ENCODE measurements around the gene PHB1.
"Not testable (repeated sequence)": the region's sequence is repeated elsewhere in the genome, so short reads cannot be mapped to it uniquely, and the experiment has no call there.

The PHB1 gene

DNA sequence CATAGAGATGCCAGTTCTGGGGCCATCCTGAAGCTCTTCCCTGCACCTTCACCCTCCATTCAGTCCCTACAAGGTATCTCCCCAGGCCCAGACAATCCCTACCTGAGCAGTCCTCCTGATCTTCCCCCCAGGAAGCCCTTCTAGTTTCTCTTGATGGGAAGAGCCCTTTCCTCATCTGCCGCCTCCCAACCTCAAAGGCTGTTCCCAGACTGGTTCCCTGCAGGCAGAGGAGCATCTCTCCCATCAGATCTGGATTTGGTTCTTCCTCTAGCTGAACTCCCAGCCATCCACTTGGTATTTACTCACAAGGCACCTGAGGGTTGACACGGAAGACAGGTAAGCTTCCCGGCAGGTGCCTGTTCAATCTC lies 24.6 kb upstream of the PHB1 start:
- DNase-seq: no peak

DNA sequence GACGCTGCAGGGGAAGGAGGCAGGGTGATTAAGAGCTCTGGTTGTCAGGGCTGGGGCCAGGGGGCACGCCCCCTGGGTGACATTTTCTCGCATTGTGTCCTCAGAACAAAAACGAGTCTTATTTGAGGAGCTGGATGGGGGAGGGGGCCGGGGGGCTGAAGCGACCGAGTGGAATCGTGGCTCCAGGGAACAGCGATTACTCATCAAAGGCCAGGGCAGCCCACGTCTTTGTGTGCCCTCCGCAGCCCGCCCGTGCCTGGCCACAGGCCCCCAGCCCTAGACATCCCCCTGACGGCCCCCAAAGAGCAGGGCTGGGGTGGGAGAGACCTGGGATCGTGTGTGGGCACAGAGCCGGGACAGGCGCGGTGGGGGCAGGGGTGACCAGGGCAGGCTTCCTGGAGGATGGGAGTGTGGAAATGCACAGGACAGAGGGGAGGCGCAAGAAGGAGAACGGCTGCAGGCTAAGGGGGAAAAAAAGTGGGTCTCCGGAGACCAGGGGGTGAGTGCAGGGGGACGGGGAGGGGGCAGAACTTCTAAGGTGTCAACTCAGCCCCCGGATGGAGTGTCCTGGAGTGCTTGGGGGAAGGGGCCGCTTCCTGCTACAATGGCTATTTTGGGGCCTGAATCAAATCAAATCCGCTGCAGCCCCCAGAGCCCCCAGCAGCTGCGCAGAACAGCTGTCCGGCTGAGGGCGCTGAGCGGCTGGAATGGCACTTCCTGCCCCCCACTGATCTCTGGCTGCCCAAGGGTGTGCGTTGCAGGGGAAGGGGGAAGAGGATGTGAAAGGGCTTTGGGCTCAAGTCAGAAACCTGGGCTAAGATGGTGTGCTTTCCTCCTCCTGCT lies 24.0 kb upstream of the PHB1 start:
- no peak for DNase-seq

DNA sequence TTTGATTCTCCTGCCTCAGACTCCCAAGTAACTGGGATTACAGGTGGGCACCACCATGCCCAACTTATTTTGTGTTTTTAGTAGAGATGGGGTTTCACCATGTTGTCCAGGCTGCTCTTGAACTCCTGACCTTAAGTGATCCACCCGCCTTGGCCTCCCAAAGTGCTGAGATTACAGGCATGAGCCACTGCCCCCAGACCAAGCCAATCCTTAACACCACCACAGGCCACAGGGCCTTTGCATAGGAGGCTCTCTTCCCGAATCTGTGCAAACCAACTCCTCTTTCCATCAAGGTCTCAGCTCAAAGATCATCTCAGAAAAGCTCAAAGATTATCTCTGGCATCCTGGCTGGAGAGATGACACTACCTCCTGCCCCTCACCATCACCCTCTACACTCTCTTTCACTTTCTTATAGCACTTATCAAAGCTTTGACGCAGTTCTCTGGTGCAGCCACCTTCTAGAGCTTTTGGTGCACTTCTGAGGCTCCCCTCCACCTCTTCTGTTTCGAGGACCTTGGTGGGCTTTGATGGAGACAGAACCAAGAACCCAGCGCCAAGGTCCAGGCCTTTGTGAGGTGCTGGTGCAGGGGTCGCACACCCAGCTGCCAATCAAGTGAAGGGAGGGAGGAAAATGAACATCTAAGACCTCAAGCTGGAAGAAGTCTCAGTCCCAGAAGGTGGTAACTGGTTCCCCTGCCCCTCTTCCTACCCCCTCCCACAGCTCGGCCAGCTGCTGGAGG lies 23.2 kb upstream of the PHB1 start:
- DNase-seq: no peak

DNA sequence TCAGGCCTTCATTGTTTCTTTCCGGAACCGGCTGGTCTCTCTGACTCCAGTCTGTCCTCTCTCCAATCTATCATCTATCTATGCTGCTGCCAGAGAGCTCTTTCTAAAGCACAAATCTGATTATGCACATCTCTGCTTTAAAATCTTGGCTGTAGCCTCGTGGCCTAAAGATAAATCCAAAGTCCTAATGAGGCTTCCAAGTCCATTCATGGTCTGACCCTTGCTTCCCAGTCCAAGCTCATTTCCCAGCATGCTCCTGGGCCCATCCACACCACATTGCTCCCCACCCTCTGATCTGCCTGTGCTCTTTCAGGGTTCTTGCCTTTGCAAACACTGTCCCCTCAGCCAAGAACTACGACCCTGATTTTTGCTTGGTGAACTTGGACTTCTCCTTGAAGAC lies 21.5 kb upstream of the PHB1 start:
- no peak for DNase-seq

DNA sequence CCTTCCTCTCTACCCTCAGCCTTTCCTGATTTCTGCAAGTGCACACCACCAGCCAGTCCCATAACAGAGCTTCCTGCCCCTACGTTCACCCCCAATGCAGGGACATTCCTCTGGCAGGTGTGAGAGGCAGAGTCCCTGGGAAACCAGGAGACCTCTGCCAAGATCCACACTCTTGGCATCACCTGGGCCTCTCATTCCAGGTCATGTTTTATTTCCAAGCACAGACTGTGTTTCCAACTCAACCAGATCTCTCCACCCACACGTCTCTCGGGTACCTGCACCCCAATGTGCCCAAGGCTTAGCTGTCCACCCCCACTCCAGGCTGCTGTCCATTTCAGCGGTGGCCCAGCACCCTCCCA lies 21.0 kb upstream of the PHB1 start:
- DNase-seq: no peak

DNA sequence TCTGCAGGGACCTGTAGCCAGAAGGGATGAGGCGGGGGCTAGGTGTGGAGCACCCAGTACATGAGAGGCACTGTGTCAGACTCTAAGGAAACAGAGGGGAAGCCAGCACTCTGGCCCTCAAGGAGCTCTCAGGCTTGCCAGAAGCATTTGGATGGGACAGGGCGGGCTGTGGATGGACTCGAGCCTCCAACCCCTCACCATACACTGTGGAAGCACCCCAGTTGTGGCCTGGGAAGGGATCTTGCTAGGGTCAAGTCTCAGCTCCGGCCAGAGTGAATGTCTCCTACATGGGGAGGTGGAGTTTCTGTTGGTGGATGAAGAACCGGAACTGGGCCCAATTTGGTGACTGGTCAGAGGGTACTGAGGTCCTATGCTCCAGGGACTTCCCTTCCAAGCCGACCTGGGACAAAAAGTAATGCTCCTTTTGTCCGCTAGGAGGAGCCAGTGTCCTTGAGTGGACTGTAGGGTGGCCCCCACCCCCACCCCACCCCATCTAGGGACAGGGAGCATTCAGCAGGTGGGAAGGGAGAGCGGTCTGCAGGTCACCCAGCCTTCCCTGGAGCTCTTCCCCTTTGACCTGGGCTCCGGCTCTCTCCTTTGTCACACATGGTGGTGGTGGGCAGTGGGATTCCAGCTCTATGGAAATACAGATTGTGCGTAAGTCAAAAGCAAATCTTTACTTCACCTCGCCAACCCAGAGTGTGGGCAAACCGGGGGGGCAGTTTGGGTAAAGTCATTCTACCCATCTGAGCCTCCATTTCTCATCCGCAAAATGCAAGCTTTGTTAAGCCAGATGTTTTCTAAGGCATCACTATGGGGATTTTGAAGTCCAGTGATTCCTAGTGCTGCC lies 20.4 kb upstream of the PHB1 start:
- DNase-seq: no peak

DNA sequence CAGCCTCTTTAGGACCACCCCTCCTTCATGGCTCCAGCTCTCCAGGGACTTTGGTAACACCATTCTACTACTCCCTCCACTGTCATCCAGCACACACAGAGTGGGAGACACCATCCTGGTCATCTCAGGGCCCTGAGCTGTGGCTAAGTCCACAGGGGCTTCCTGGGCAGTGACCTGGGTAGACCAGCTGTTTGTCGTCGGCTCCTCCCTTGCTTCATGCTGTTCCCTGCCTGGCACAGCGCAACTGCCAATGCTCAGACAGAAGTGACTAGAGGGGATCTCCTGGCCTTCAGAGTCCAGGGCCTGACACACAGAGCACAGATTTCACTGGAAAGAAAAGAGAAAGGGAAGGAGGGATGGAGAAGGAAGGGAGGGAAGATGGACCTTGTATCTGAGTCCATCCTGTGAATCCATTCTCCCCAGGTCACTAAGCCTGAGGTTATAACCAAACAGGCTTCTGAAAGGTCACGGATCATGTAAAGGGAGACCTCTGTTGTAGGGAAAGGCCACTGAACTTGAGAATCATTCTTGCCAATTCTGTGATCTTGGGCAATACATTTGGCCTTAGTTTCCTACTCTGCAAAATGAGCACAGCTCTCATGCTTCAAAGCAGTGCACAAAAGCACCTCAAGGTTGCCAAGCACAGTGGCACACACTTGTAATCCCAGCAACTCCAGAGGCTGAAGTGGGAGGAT lies 18.5 kb upstream of the PHB1 start:
- DNase-seq: no peak

DNA sequence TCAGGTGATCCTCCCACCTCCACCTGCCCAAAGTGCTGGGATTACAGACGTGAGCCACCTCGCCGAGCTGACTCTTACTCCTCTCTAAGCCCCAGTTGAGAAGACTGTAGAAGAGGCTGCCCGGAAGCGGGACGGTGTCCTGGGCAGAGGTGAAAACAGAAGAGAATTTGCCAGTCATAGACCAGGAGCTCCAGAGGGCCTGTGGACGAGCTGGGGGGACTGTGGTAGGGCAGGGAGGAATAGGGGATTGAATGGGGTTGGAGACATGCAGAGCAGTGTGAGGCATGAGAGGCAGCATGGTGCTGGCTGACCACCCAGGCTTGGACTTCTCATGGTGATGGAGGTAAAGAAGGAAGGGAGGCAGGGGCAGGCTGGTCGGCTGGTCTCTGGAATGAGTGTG lies 17.1 kb upstream of the PHB1 start:
- no peak for DNase-seq

DNA sequence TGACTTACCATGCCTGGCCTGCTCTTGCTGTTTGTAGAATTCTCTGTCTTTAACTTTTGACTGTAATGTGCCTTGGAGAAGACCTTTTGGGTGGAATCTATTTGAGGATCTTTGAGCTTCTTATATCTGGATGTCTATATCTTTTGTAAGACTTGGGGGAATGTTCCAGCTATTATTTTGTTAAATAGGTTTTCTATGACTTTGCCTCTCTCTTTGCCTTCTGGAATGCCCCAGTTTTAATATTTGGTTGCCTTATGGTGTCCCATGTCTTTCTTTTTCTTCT lies 10.3 kb upstream of the PHB1 start:
- DNase-seq: no peak

DNA sequence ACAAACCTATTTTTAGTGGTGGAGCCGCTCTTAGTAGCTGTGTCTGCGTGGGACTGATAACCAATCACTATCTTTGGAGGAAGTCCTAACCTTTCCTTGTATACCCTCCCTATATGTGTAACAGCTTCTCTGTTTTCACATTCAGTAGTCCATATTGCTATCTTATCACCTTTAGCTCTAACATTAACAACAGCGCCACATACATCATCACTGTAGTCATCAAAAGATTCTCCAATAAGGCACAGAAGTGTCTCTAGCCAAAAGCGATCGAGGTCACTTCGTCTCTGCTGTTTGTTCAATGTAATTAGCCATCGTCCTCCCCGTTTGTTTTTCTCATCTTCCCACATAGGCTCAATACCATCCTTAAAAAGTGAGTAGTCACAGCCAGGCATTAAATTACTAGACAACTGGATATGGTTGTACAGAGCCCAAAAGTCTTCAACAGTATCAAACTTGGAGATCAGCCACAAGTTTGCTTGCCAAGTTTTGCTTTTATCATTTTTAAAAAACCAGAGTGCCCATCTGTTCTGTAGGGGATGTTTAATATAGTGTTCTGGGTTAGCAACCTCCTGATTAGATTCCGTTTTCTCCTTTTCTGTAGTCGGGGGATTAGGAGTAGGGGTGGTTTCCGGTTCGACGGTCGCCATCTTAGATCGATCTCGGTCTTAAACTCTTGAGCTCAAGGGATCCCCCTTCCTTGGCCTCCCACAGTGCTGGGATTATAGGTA lies 9.8 kb upstream of the PHB1 start:
- DNase-seq: not testable (repeated sequence)

DNA sequence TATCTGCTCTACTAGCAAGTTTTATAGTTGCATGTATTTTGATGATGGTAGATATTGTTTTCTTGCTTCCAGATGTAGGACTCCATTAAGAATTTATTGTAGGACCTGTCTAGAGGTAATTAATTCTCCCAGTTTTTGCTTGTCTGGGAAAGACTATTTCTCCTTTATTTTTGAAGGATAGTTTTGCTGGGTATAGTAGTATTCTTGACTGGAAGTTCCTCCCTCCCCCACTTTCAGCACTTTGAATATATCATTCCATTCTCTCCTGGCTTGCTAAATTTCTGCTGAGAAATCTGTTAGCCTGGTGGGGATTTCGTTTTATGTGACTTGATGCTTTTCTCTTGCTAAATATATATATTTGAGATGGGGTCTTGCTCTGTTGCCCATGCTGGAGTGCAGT lies 8.0 kb upstream of the PHB1 start:
- DNase-seq: no peak

DNA sequence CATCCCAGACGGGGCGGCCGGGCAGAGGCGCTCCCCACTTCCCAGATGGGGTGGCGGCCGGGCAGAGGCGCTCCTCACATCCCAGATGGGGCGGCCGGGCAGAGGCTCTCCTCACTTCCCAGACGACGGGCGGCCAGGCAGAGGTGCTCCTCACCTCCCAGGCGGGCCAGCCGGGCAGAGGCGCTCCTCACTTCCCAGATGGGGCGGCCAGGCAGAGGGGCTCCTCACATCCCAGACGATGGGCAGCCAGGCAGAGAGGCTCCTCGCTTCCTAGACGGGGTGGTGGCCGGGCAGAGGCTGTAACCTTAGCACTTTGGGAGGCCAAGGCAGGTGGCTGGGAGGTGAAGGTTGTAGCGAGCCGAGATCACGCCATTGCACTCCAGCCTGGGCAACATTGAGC lies 5.1 kb upstream of the PHB1 start:
- DNase-seq: not testable (repeated sequence)

DNA sequence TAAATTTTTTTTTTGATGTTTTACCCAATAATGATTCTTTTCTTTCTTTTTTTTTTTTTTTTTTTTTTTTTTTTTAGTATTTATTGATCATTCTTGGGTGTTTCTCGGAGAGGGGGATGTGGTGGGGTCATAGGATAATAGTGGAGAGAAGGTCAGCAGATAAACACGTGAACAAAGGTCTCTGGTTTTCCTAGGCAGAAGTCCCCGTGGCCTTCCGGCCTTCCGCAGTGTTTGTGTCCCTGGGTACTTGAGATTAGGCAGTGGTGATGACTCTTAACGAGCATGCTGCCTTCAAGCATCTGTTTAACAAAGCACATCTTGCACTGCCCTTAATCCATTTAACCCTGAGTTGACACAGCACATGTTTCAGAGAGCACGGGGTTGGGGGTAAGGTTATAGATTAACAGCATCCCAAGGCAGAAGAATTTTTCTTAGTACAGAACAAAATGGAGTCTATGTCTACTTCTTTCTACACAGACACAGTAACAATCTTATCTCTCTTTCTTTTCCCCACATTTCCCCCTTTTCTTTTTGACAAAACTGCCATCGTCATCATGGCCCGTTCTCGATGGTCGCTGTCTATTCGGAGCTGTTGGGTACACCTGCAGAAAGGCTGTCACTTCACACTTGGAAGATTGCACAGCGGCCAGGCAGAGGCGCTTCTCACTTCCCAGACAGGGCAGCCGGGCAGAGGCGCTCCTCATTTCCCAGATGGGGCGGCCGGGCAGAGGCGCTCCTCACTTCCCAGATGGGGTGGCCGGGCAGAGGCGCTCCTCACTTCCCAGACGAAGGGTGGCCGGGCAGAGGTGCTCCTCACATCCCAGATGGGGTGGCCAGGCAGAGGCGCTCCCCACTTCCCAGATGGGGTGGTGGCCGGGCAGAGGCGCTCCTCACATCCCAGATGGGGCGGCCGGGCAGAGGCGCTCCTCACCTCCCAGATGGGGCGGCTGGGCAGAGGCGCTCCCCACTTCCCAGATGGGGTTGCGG lies 4.4 kb upstream of the PHB1 start:
- not testable (repeated sequence) for DNase-seq

DNA sequence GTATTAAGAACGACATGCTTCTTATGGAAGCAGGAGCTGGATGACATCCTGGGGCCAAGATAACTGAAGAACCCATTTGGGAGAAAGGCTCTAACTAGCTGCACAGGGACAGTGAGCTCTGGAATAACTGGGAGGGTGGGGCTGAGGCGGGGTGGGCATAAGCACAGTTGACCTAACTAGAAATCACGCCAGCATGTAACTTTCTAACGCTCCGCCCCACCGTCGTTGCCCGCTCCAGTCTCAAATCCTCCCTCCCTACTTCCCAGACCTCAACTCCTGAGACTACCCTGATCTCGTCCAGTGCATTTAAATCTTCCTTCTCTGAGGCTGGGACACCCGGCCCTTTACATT lies 436 bp downstream of the PHB1 start:
- DNase-seq: no peak

DNA sequence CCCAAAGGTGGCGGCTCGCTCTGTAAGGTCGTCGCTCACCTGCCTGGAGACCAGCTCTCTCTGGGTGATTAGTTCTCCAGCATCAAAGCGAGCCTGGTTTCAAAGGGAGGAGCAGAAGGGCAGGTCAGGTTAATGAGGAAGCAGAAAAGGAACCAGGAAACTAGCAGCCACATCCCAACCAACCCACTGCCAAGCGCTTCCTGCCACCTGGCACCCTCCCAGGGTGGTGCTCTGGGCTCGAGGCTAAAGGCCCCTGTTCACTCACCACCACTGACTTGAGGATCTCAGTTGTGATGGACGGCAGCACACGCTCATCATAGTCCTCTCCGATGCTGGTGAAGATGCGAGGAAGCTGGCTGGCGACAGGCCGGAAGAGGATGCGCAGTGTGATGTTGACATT lies 5.6 kb downstream of the PHB1 start:
- DNase-seq: no peak

DNA sequence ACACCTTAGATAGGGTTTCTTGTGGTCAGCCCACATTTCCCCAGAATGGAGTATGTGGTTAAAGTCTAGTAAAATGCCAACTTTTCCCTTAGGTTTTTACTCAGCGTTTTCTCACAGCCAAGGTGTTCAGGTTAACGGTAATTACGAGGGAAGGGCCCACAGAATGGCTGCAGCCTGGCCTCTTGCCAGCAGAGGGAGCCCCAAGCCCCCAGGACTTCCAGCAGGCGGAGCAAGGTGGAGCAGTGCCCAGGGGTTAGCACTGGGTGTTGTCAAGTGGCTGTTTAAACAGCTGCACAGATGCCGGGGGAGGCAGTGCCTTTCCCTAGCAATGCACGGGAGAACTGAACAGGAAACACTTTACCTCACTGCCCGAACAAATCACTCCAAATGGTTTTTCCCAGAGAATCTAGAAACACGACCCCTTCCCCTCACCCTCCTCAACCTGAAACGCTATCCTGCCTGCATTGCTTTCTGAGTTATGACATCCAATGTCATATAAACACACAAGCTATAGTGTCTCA lies 6.6 kb downstream of the PHB1 start:
- peak; percentile 76 for DNase-seq

DNA sequence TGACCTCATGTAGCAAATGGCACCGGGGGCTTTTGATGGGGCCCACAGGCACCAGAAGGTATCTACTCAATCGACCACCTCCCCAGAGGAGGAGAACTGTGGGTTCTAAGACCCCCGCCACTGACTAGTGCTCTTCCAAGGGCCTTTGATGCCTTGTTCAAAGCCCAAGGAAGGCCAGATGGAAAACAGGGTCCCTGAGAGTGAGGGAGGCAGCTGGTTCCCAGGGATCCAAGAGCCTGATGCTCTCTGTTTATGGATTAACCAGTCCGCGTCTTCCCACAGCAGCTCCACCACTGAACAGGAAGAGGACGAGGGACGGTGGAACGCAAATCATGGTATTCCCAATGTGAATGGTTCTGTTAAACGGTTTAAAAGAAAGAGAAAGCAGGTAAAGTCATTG lies 7.6 kb downstream of the PHB1 start:
- no peak for DNase-seq

DNA sequence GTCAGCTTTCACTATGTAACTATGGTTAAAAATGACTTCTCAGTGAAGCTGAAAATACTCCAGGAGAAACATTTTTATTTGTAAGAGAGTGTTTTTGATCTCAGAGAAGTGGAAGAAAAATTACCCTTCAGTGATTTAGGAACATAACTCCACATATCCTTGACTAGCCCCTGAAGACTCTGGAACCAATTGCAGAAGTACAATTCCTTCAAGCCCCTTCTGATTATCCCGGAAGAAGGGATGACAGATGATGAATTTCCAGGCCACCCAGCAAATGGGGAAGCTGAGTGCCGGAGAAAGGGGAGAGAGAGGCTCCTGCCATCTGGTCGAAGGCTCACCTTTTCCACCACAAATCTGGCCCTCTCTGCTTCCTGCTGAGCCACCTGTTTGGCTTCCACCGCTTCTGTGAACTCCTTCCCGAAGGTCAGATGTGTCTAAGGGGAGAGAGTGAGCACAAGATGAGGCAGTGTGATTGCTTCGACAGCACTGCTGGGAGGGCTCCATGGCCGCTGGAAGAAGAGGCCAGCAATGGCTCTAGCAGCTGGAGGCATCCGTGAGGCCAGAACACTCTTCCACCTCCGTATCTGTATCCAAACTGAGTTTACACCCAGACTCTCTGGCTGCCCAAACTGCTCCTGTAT lies 8.1 kb downstream of the PHB1 start:
- DNase-seq: no peak

DNA sequence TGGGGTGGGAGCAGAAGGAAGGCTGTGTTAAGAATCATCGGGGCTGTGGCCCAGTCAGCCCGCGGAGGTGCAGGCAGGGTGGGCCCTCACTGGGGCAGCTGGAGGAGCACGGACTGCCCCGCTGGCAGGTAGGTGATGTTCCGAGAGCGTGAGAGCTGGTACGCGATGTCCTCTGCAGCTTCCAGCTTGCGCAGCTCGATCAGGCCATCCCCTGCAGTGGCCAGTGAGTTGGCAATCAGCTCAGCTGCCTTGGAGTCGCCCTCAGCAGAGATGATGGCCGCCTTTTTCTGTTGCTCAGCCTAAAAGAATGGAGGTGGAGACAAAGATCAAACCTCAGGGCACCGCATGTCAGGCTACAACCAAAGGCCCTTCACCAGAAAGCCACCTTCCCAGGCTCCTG lies 9.8 kb downstream of the PHB1 start:
- no peak for DNase-seq

DNA sequence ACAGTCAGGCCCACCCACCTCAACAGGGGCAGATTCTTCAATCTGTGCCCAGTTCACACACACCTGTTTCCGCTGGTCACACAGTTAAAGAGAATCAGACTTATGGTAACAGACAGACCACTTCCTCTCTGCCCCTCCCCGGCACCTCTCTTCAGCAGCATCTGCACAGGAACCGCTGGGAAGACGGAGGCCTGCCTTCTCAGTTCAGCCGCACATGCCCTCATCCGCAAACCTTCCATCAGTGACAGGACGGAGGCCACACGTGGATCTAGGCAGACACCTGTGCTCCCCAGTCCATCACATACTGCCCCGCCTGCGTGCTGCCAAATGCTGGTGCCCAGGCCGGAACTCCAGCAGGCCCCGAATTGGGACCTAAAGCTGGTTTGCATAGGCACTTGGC lies 10.3 kb downstream of the PHB1 start:
- no peak for DNase-seq
